Liver (tissue), 9 donors: ENCODE results near the gene NEB. TPM values are rescaled to one million over a fixed set of nuclear protein-coding genes. Genes with fewer than 3 reads are reported as not detected.
"Not testable (repeated sequence)": the region's sequence is repeated elsewhere in the genome, so short reads cannot be mapped to it uniquely, and the experiment has no call there.

ENCODE experiments used
- DNase-seq: peaks from one replicate; pipeline ENCODE4 v3.0.0-alpha.2; 2017; ENCODE audit warnings: low spot score
- H3K27ac ChIP-seq, 2 donors: one replicate each; pipeline ENCODE4 v1.7.0; 2013; ENCODE audit warnings: inconsistent platforms in 2 of 2, low read length in 2 of 2, control low read depth in 1 of 2, low read depth in 1 of 2, mild to moderate bottlenecking in 1 of 2
- H3K27me3 ChIP-seq, 4 donors: one replicate each; pipeline versions ENCODE4 v1.6.1 to v1.7.0; 2013; ENCODE audit warnings: low read length in 3 of 4, inconsistent platforms in 1 of 4, mild to moderate bottlenecking in 1 of 4, moderate library complexity in 1 of 4; ENCODE audit not compliant: control insufficient read depth in 4 of 4, insufficient read depth in 4 of 4
- H3K36me3 ChIP-seq, 4 donors: one replicate each; pipeline versions ENCODE4 v1.6.1 to v1.7.0; 2013; ENCODE audit warnings: low read length in 3 of 4, mild to moderate bottlenecking in 3 of 4, low read depth in 1 of 4, moderate library complexity in 1 of 4; ENCODE audit not compliant: control insufficient read depth in 4 of 4, insufficient read depth in 3 of 4
- H3K4me1 ChIP-seq, 4 donors: one replicate each; pipeline versions ENCODE4 v1.6.1 to v1.7.0; 2013; ENCODE audit warnings: low read length in 3 of 4, mild to moderate bottlenecking in 3 of 4, moderate library complexity in 1 of 4; ENCODE audit not compliant: control insufficient read depth in 4 of 4, insufficient read depth in 4 of 4
- H3K4me3 ChIP-seq, 3 donors: one replicate each; pipeline versions ENCODE4 v1.6.1 to v1.7.0; 2013; ENCODE audit warnings: low read length in 3 of 3, control low read depth in 1 of 3, low read depth in 1 of 3, mild to moderate bottlenecking in 1 of 3
- H3K9ac ChIP-seq, 2 donors: one replicate each; pipeline ENCODE4 v1.7.0; 2013; ENCODE audit warnings: low read length in 2 of 2, mild to moderate bottlenecking in 2 of 2, moderate library complexity in 2 of 2, control low read depth in 1 of 2, low read depth in 1 of 2
- H3K9me3 ChIP-seq, 4 donors: one replicate each; pipeline versions ENCODE4 v1.6.1 to v1.7.0; 2013; ENCODE audit warnings: low read length in 3 of 4; ENCODE audit not compliant: control insufficient read depth in 4 of 4
- GABPA ChIP-seq, 2 donors: IDR thresholded peaks in 1 of 2; conservative IDR thresholded peaks in 1 of 2; 2 replicates each; pipeline ENCODE4 v1.6.1; 2016; ENCODE audit warnings: antibody characterized with exemption in 2 of 2, mild to moderate bottlenecking in 1 of 2, moderate library complexity in 1 of 2
- HNF4A ChIP-seq, 2 donors: conservative IDR thresholded peaks; 2 replicates each; pipeline ENCODE4 v1.6.1; 2016; ENCODE audit warnings: antibody characterized with exemption in 2 of 2, mild to moderate bottlenecking in 2 of 2
- HNF4G ChIP-seq: IDR thresholded peaks from 2 replicates; pipeline ENCODE4 v1.6.1; 2016; ENCODE audit warnings: antibody characterized with exemption
- RAD21 ChIP-seq, 2 donors: IDR thresholded peaks; 2 replicates each; pipeline ENCODE4 v1.6.1; 2016; ENCODE audit warnings: antibody characterized with exemption in 2 of 2, mild to moderate bottlenecking in 2 of 2
- RXRA ChIP-seq, 2 donors: IDR thresholded peaks; 2 replicates each; pipeline ENCODE4 v1.6.1; 2017 to 2018; ENCODE audit warnings: antibody characterized with exemption in 2 of 2, mild to moderate bottlenecking in 1 of 2
- TAF1 ChIP-seq: conservative IDR thresholded peaks from 2 replicates; pipeline ENCODE4 v1.6.1; 2016; ENCODE audit warnings: antibody characterized with exemption, mild to moderate bottlenecking
- WGBS: extraction: QIAGEN DNeasy Blood & Tissue Kit; methylation state at CpG from one replicate; pipeline ENCODE4 v1.1.7; 2013; 5-methylcytosine and 5-hydroxymethylcytosine counted together
- polyA plus RNA-seq, 2 donors: library from polyadenylated mRNA; stranded (reverse) in 1 of 2; unstranded in 1 of 2; fragments of 200-250 nt in 1 of 2; fragments of >200 nt in 1 of 2; fragmentation: Nextera tagmentation in 1 of 2; extraction: Ambion mirVana in 1 of 2; gene quantifications; one replicate each; pipeline versions ENCODE4 v1.2.1 to v1.2.3, GENCODE V29; 2013 to 2015
- total RNA-seq, 2 donors: library from RNA; depleted of rRNA; stranded (reverse); fragments of >200 nt; gene quantifications; one replicate each; pipeline ENCODE4 v1.2.3, GENCODE V29; 2014
- TF ChIP-seq, protein P1 (sequence below): IDR thresholded peaks from 2 replicates; pipeline ENCODE4 v1.6.1; 2016; ENCODE audit warnings: antibody characterized with exemption
- donor health status: healthy.
- donor health status: healthy.
- donor health status: healthy.
- donor health status: healthy.
- donor health status: healthy.

Gene NEB
- total and polyA plus RNA-seq, 4 donors: 0.28 to 6.4 (median 2.7) TPM

DNA sequence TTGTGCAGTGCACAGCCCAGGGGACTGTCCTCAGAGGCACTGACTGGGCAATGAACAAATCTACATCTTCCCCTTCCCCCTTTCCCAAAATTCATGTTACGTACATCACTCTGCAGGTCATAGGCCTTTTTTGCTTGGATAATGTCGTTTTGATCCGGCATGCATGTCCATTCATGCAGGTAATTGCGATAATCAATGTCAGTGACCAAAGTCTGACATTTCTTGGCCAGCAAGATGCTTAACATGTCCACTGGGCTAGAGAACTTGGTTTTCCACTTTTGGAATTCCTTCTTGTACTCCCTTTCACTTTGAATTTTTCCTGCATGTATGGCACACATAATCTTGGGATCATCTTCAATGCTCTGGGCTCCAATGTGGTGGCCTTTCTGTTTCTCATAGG lies 124.6 kb downstream of the NEB start:
- DNase-seq: no peak
- peak; percentile 55 to 76 for TF ChIP-seq HNF4A (conservative IDR thresholded peaks at IDR 0.05)
- no peak for TF ChIP-seq TAF1
- TF ChIP-seq GABPA (IDR thresholded peaks at IDR 0.05 in 1 of 2, conservative IDR thresholded peaks at IDR 0.05 in 1 of 2): no peak
- peak in 1 of 2 donors; percentile 32 for TF ChIP-seq RXRA (IDR thresholded peaks at IDR 0.05)
- TF ChIP-seq, protein P1, sequence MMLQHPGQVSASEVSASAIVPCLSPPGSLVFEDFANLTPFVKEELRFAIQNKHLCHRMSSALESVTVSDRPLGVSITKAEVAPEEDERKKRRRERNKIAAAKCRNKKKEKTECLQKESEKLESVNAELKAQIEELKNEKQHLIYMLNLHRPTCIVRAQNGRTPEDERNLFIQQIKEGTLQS: no peak
- TF ChIP-seq RAD21 (IDR thresholded peaks at IDR 0.05): no peak
- TF ChIP-seq HNF4G: peak; percentile 61
- Histone ChIP-seq H3K27ac (no peak overlapping the region), H3K36me3 (no peaks in the 10 kb centered on the region), H3K4me1 (peaks cover 2 to 4% (median 3%) of the 10 kb centered on the region in 4 donors), H3K9me3 (no peaks in the 10 kb centered on the region), H3K27me3 (no peaks in the 10 kb centered on the region), H3K9ac (no peak overlapping the region), H3K4me3 (no peak overlapping the region)
- WGBS: 41% methylated on average over 4 of the region's 4 CpGs

DNA sequence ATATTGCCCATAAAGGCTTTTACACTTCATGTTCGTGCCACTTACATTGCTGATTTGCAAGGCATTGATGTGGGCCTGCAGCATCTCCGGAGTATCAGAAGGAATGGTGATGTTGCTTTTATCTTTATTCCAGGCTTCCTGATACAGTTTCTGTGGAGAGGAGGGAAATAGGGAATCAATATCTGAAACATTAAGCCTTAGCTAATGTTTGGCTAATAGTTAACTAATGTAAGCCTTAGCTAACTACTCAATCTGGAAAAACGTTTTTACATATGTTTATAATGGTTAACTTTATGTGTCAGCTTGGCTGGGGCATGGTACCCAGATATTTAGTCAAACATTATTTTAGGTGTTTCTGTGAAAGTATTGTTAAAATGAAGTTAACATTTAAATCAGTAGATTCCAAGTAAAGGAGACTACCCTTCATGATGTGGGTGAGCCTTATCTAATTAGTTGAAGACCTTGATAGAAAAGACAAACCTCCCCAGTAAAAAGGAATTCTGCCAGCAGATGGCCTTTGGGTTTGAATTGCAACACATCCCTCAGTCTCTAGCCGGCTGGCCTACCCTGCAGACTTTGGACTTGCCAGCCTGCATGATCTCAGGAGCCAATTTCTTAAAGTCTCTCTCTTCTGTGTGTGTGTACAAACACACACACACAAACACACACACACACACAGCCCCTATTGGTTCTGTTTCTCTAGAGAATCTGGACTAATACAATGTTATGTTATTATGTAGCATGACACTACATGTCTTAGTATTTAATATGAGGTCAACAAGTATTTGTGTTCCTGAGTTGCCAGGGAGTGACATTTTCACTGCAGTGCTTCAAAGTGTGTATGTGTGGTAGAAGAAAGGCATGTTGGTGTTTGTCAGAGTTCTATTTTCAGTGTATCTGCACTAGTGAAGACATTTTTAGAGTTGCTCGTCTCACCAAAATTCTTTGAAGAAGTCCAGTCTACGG lies 126.5 kb downstream of the NEB start:
- H3K27me3 ChIP-seq, H3K9me3 ChIP-seq, DNase-seq, H3K27ac ChIP-seq, H3K4me3 ChIP-seq, H3K4me1 ChIP-seq, H3K9ac ChIP-seq, H3K36me3 ChIP-seq: not testable (repeated sequence)
- WGBS: 86% methylated on average over 1 of the region's 6 CpGs

DNA sequence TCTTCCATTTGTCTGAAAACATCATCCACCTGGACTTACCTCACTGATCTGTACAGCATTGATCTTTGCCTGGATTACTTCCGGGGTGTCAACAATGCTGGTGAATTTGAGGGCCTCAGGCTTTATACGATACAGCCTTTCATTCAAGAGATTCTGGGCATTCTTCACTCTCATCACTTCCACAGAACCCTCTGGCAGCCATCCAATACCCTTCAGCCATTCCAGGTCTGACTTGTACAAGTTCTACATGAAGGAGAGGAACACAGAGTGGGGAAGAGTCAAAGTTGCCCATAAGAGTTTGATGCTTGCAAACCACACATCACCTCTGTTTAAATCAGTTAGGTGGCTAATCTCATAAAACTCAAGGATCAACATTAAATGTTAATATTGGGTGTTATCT lies 130.7 kb downstream of the NEB start:
- H3K9me3 ChIP-seq, DNase-seq, H3K9ac ChIP-seq, H3K36me3 ChIP-seq, H3K4me3 ChIP-seq, H3K27ac ChIP-seq, H3K4me1 ChIP-seq, H3K27me3 ChIP-seq: not testable (repeated sequence)
- WGBS: 93% methylated on average over 1 of the region's 2 CpGs

DNA sequence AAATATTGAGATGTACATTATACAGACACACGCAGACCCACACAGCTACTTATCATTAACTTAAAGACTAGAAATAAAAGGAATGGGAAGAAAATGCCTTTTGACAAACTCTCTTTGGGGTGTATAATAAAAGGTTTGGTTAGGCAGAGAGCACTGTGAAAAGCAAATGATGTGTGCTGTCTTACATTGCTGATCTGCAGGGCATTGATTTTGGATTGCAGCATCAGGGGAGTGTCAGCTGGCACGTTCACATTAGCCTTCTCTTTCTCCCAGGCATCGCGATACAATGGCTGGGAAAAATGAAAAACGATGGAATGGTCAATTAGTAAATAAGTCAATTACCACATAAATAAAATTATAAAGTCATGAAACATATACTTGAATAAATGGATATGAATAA lies 131.9 kb downstream of the NEB start:
- not testable (repeated sequence) for H3K27ac ChIP-seq, H3K4me3 ChIP-seq, H3K36me3 ChIP-seq, H3K27me3 ChIP-seq, H3K9me3 ChIP-seq, H3K9ac ChIP-seq, H3K4me1 ChIP-seq, DNase-seq
- WGBS: no CpG with 5 or more reads among the region's 5 CpGs

DNA sequence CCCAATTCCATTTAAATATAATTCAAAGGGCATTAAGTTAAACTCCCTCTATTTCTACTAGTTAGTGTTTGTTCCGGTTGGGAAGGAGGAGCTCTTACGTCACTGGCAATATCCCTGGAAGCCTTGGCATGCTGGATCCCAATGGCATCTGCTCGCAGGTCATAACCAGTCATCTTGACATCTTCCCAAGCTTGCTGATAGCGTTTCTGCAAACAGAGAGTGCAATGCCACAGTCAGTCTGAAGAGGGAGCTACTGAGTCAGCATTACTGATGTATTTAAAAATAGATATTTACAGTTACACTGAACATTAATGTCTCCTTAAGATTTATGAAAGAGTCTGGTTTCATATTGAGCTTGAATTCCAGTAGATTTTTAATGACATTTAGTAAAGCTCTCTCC lies 132.5 kb downstream of the NEB start:
- H3K9ac ChIP-seq, H3K4me1 ChIP-seq, DNase-seq, H3K9me3 ChIP-seq, H3K4me3 ChIP-seq, H3K27ac ChIP-seq, H3K27me3 ChIP-seq, H3K36me3 ChIP-seq: not testable (repeated sequence)
- WGBS: no CpG with 5 or more reads among the region's 4 CpGs

DNA sequence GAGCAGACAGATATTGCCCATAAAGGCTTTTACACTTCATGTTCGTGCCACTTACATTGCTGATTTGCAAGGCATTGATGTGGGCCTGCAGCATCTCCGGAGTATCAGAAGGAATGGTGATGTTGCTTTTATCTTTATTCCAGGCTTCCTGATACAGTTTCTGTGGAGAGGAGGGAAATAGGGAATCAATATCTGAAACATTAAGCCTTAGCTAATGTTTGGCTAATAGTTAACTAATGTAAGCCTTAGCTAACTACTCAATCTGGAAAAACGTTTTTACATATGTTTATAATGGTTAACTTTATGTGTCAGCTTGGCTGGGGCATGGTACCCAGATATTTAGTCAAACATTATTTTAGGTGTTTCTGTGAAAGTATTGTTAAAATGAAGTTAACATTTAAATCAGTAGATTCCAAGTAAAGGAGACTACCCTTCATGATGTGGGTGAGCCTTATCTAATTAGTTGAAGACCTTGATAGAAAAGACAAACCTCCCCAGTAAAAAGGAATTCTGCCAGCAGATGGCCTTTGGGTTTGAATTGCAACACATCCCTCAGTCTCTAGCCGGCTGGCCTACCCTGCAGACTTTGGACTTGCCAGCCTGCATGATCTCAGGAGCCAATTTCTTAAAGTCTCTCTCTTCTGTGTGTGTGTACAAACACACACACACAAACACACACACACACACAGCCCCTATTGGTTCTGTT lies 137.2 kb downstream of the NEB start:
- not testable (repeated sequence) for H3K27me3 ChIP-seq, H3K4me1 ChIP-seq, H3K4me3 ChIP-seq, H3K36me3 ChIP-seq, DNase-seq, H3K9ac ChIP-seq, H3K27ac ChIP-seq, H3K9me3 ChIP-seq
- WGBS: no CpG with 5 or more reads among the region's 4 CpGs
